HG03025 (cell line): ENCODE results near the gene MRPS10.

Experiments
- ATAC-seq: cut with Tn5 transposase; IDR thresholded peaks from one replicate; pipeline ENCODE4 v1.9.1; 2021; ENCODE audit warnings: mild to moderate bottlenecking, moderate library complexity; ENCODE audit not compliant: unreplicated experiment, low FRiP score

MRPS10 gene

DNA sequence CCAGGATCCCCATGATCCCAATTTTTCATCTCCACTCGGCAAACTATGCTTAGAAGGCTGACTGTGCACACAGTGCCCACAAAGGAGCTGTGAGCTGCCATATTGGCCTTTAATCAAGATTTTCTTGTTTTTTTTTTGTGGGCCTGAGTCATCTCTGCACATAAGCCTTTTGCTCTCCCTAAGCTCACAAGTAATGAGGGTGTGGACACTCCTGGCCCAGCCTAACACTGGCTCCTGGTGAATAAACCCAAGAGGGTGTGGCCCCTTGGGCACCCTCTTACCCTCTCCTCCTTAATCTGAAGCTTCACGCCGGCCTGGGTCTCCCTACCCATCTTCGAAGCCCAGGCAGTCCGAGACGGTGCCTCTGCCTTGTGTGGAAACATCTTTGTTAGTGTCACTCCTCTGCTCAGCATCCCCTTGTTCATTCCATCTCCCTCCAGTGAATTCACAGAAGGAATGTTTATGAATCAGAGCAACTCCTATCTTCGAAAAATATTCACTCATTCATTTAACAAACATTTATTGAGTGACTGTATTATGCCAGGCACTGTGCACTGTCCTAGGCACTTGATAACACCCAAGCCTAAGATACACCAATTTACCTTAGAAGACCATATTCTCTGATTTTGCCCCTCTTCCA, 22.2 kb upstream of the MRPS10 start:
- ATAC-seq = no peak

GRCh38 chr6:42239333-42239732, 21.7 kb upstream of the MRPS10 start:
- ATAC-seq = no peak

GRCh38 chr6:42237857-42238256, 20.2 kb upstream of the MRPS10 start:
- ATAC-seq = no peak

GRCh38 chr6:42236682-42237473, 19.2 kb upstream of the MRPS10 start:
- ATAC-seq = no peak

GRCh38 chr6:42236030-42236429, 18.4 kb upstream of the MRPS10 start:
- no peak for ATAC-seq

GRCh38 chr6:42232035-42232434, 14.4 kb upstream of the MRPS10 start:
- ATAC-seq = no peak

DNA sequence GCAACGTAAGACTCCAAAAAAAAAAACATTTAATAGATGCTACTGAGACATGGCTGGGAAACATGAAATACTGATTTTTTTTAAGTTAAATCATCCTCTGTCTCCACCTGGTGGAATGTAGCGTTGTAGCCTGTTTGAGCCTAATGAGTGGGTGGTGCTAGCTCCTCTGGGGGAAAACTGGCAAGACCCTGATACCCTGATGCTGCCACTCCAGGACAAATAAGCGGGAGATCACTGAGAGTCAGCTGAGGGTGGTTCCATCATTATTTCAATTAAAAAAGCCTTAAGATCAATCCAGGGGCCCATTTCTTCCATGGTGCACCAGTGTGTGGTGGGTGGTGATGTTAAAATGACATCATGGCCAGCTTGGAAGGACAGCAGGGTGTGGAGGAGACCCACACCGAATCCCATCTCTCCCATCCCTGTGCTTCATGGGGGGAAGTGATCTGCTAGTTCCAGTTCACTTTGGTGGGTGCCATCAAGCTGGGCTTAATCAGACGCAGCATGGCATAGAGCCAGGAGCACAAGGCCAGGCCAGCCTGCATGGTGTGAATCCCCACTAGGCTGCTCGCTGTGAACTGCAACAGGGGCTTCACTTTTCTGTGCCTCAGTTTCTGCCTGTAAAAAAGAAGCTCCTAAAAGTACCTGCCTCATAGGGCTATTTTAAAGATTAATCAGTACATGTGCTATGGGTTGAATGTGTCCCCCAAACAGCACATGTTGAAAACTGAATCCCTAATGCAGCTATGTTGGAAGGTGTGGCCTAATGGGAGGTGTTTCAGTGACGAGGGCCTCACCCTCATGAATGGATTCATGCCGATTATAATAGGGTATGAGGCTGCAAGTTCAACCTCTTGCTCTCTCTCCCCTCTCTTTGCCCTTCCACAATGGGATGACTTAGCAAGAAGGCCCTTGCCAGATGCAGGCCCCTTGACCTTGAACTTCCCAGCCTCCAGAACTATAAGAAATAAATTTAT, 13.0 kb upstream of the MRPS10 start:
- ATAC-seq = no peak

DNA sequence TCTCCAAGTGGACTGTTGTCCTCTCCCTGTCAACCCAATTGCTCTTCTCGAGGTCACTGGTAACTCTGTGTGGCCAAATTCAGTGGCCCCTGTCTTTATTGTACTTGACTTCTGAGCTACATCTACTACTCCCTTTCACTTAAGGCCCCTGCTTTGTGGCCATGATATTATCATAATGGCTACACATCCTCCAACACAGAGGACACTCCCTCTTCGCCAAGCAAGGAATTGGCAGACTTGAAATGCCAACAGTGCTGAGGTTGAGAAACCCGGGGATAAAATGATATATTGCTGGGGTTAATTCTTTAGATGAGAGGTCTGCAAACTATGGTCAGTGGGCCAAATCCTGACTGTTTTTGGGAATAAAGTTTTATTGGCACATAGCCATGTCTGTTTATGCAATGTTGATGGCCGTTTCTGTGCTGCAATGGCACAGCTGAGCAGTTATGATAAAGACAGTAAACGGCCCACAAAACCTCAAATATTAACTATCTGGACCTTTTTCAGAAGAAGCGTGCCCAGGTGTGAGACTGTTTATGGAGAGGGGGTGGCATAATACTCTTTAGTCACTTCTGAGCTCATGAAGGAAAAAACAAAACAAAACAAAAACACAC, 12.0 kb upstream of the MRPS10 start:
- ATAC-seq = no peak

DNA sequence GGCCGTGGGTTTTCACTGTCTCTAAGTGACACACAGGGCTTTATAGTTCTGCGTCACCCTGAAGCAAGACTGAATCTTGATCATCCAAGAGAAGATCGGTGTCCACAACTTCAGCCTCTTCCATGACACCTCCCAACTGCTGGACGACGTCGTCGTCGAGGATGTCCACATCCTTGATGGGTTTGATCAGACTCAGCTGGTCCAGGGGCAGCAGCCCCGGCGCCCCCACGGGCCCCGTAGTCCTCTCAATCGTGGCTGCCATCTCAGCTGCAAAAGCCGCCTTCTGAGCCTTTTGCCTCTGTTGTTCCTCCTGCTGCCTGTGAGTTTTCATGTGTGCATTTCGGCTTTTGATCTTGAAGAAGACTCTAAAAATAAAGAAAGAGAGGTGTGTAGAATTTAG, 10.6 kb upstream of the MRPS10 start:
- ATAC-seq = no peak

DNA sequence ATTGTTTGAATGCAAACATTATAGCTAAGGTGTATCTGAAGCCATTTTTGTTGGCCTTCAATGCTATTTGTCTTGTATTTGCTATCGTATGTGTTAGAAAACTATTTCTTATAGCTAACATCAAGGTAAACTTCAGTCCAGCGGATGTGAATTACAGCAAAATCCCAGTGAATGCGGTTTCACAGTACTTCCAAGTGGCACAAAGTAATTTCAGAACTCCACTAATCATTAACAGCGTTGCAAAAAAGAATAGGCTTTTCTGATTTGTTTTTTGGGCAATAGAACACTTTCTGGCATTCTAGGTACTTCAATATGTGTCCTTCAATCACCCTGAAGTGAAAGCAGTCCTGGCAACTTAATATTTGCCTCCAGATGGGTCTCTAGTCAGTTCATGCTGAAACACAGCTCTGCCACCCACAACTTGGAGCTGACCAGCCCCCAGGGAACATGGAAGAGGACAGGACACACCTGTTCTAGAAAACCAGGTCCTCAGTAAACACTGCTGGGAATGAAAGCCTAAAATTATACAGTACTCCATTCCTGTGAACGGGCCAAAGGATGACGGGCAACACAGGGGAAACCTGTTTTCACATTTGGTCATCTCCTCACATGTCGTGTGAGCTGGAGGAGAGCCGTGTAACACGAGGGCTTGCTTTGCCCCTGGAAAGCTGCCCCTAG, 9.7 kb upstream of the MRPS10 start:
- ATAC-seq = no peak

- ATAC-seq = no peak
Measured at GRCh38 chr6:42226645-42227143, 9.0 kb upstream of the MRPS10 start.

DNA sequence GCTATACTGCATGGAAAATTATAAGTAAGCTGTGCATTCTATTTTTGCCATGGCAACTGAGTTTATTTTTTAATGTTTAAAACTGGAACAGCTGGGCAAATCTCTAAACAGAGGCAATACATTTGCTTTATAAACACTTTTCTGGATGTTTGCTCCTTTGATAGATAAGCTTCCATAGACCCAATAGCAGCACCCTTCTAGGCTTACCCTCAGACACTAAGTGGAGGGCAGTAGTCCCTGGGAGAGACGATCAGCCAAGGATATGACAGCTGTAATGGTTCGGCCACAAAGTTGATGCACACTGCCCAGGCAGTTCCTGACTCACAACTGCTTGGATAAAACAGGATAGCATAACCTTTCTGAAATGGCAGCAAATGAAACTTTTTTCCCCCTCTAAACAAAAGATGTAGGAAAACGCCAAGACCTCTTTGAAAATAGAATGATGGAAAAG, 8.5 kb upstream of the MRPS10 start:
- no peak for ATAC-seq

DNA sequence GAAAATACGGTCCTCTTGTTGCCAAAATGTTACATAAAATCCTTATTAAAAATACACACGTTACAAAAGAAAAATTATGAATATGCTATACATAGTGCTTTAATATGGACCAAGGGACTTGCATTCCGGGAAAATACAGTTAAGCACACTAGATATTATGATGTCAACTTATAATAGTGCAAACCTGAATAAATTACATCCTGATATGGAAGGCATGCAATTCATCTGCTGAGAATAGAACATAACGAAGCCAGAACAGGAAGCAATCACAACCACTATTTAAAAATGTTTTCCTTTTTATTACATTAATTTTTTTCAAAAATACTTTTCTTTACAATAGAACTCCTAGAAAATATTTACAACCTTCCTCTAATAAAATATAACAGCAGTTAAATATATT, 7.8 kb upstream of the MRPS10 start:
- ATAC-seq = no peak

DNA sequence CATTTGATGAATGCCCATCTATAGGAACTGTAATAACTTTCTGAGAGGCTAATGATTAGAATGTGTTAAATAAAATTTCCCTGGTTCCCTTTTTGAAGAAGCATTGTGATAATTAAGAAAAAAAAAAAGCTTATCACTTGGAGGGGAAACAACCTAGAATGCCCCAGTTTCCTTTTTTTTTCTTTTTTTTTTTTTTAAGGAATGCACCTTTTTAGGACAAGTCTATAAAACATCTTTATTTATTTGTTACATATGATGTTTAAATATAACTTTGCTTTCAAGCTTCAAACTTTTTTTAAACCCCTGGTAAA, 7.3 kb upstream of the MRPS10 start:
- ATAC-seq = no peak

GRCh38 chr6:42224222-42225028, 6.8 kb upstream of the MRPS10 start:
- ATAC-seq = peak; percentile 83

- no peak for ATAC-seq
Measured at GRCh38 chr6:42222448-42222847, 4.8 kb upstream of the MRPS10 start.

GRCh38 chr6:42221546-42221945, 3.9 kb upstream of the MRPS10 start:
- no peak for ATAC-seq

DNA sequence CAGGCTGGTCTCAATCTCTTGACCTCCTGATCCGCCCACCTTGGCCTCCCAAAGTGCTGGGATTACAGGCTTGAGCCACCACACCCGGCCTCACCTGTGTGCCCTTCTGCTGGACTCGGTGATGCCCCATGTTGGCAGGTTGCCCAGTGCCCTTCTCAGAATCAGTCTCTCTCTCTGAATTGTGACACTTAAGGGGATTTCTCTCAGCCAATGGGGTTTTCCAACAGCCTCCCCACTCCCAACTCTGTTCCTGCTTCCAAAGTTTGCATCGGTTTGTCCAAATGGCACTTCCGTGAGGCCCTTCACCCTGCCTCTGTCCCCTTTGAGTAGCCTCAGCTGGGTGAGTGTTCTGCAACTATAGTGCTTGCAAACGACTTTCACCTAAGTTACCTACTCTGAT, 3.1 kb upstream of the MRPS10 start:
- ATAC-seq = no peak

DNA sequence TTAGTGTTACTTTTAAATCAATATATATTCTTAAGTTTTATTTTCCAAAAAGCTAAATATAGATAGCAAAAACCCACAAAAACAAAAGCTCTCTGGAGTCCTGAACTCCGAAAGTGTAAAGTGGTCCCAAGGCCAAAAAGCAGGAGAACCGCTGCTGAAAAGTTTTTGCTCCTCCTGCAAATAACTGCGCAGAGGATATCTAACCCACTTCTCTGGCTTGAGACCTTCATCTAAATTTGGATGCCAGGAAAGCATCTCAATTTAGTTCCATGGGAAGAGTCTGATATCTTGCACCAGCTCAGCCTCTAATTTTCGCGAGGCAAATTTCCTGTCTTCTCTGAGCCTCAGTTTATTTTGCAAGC, 523 bp downstream of the MRPS10 start:
- no peak for ATAC-seq
